AG04450 (cell line): ENCODE data around the gene RAD9A. TPM values are rescaled to one million over a fixed set of nuclear protein-coding genes. Genes with fewer than 3 reads are reported as not detected.

Experiments
- CTCF ChIA-PET: fragments of 300-600, 350-600 bp; formaldehyde crosslinking; extraction: SDS; loops from one replicate; lab custom pipeline; 2022; ENCODE audit warnings: antibody characterized with exemption, inconsistent platforms; lab: Charles Lee
- POLR2A ChIA-PET: fragments of 350-600 bp; formaldehyde crosslinking; extraction: SDS; loops from one replicate; lab custom pipeline; 2021; ENCODE audit warnings: antibody characterized with exemption, inconsistent platforms; lab: Yijun Ruan, JAX
- DNase-seq: peaks from one replicate; pipeline ENCODE4 v3.0.0-alpha.2; 2011; ENCODE audit warnings: low read depth, low spot score
- H3K27ac ChIP-seq: one replicate; pipeline ENCODE4 v1.5.1; 2012; ENCODE audit warnings: low read depth, low read length, control low read depth
- H3K27me3 ChIP-seq: one replicate; pipeline ENCODE4 v1.6.0; 2012; ENCODE audit warnings: low read length; ENCODE audit not compliant: control insufficient read depth, insufficient read depth
- H3K4me3 ChIP-seq: 2 replicates; pipeline ENCODE4 v1.5.1; 2011; ENCODE audit warnings: mild to moderate bottlenecking, low read depth, low read length, control low read depth
- H3K9me3 ChIP-seq: 2 replicates; pipeline ENCODE4 v1.5.1; 2012; ENCODE audit warnings: low read length; ENCODE audit not compliant: control insufficient read depth, insufficient read depth
- CTCF ChIP-seq: IDR thresholded peaks from 2 replicates; pipeline ENCODE4 v1.5.1; 2011; ENCODE audit warnings: low read depth, low read length, control low read depth, inconsistent platforms
- polyA plus RNA-seq: library from polyadenylated mRNA; depleted of rRNA; stranded (reverse); fragments of >200 nt; gene quantifications from 2 replicates; pipeline ENCODE4 v1.2.3, GENCODE V29; 2011

RAD9A gene
- polyA plus RNA-seq, 1 experiment: 3.2 TPM

- no peaks in the 10 kb centered on the region; the same call in 1 of the 2 replicates for H3K9me3 ChIP-seq
- DNase-seq: peak; percentile 62
- POLR2A ChIA-PET: interaction anchor here (0.6 to 8.7 kb wide), 5 partner anchors 15 to 50 kb away, joined by 3 to 106 read pairs (median 7); partner anchors contain the start of genes CLCF1 and PPP1CA
- peak; percentile 93 for TF ChIP-seq CTCF
- CTCF ChIA-PET: interaction anchor here (0.5 to 19.6 kb wide), 30 partner anchors 9 to 1365 kb away, joined by 3 to 716 read pairs (median 5); partner anchors contain the start of genes CLCF1, PPP1CA, RAD9A and RPS6KB2
- no peak overlapping the region; the same call in 1 of the 2 replicates for H3K4me3 ChIP-seq
- H3K27me3 ChIP-seq: no peaks in the 10 kb centered on the region
- no peak overlapping the region for H3K27ac ChIP-seq
Observed at GRCh38 chr11:67351275-67352005, 40.3 kb upstream of the RAD9A start.

- no peak for DNase-seq
- ChIA-PET CTCF (interaction anchor here (0.5 to 19.6 kb wide), 8 partner anchors 11 to 90 kb away, joined by 3 to 716 read pairs (median 20); partner anchors contain the start of genes CLCF1, PPP1CA and RAD9A), POLR2A (interaction anchor here (0.6 to 8.7 kb wide), 11 partner anchors 14 to 49 kb away, joined by 3 to 106 read pairs (median 5); partner anchors contain the start of genes CLCF1, PPP1CA and RAD9A)
- no peak for TF ChIP-seq CTCF
- Histone ChIP-seq H3K4me3 (peak overlapping the region; percentile 83), H3K27ac (peak overlapping the region; percentile 97), H3K27me3 (no peaks in the 10 kb centered on the region), H3K9me3 (no peaks in the 10 kb centered on the region; the same call in 1 of the 2 replicates)
Observed at GRCh38 chr11:67352546-67353316, 39.1 kb upstream of the RAD9A start.

GRCh38 chr11:67353317-67354074 lies 38.3 kb upstream of the RAD9A start, which contains the start of gene POLD4:
Gene POLD4, minus strand, starts transcription at chr11:67353546. Its CDS starts 147 bp downstream, at chr11:67353399.
- ChIA-PET CTCF (interaction anchor here (1.7 to 19.6 kb wide), 5 partner anchors 8 to 90 kb away, joined by 4 to 716 read pairs (median 23); partner anchors contain the start of genes CLCF1, PPP1CA and RAD9A), POLR2A (interaction anchor here (1.0 to 8.7 kb wide), 9 partner anchors 13 to 48 kb away, joined by 3 to 106 read pairs (median 5); partner anchors contain the start of genes CLCF1, PPP1CA and RAD9A)
- Histone ChIP-seq H3K4me3 (peak within 1 kb of the TSS; percentile 83), H3K27me3 (no peaks in the 10 kb centered on the region), H3K27ac (peak within 1 kb of the TSS; percentile 97), H3K9me3 (no peaks in the 10 kb centered on the region; the same call in 1 of the 2 replicates)
- TF ChIP-seq CTCF: no peak
- DNase-seq: peak; percentile 86

- peak overlapping the region; percentile 55 for H3K4me3 ChIP-seq
- H3K27ac ChIP-seq: peak overlapping the region; percentile 97
- CTCF ChIA-PET: interaction anchor here (1.7 to 19.6 kb wide), 4 partner anchors 8 to 91 kb away, joined by 4 to 716 read pairs (median 22); partner anchors contain the start of genes CLCF1, PPP1CA and RAD9A
- H3K27me3 ChIP-seq: no peaks in the 10 kb centered on the region
- TF ChIP-seq CTCF: peak; percentile 39
- H3K9me3 ChIP-seq: no peaks in the 10 kb centered on the region; the same call in 1 of the 2 replicates
- POLR2A ChIA-PET: interaction anchor here (0.7 to 8.7 kb wide), 9 partner anchors 8 to 47 kb away, joined by 3 to 106 read pairs (median 6); partner anchors contain the start of genes CLCF1, PPP1CA and RAD9A
- peak; percentile 76 for DNase-seq
Observed at GRCh38 chr11:67354075-67355022, 37.4 kb upstream of the RAD9A start.
